ENCODE results near the gene TOMM70.

Gene TOMM70

GRCh38 chr3:100325827-100326226 is 75.1 kb downstream of the TOMM70 start:
- no peak for DNase-seq (ENCODE audit: low read depth in 3 of 3)

GRCh38 chr3:100324044-100324443 is 76.8 kb downstream of the TOMM70 start:
- no peak for DNase-seq (ENCODE audit: low read depth in 3 of 3)

- DNase-seq (ENCODE audit: low read depth in 3 of 3): no peak
Measured at GRCh38 chr3:100319951-100320350, 80.9 kb downstream of the TOMM70 start.

GRCh38 chr3:100317912-100318311 is 83.0 kb downstream of the TOMM70 start:
- no peak for DNase-seq (ENCODE audit: low read depth in 3 of 3)

GRCh38 chr3:100316641-100317069 is 84.2 kb downstream of the TOMM70 start:
- DNase-seq (ENCODE audit: low read depth in 3 of 3): no peak
